Neutrophil (primary cell): ENCODE measurements around the gene HBA1.

ENCODE experiments used
- H3K27ac ChIP-seq: fragments of 200-600 bp; sonication (generic); 2 replicates; pipeline ENCODE4 v1.5.1; 2016; ENCODE audit warnings: mild to moderate bottlenecking, moderate library complexity
- H3K27me3 ChIP-seq: fragments of 200-600 bp; sonication (generic); 2 replicates; pipeline ENCODE4 v1.6.0; 2016; ENCODE audit warnings: mild to moderate bottlenecking
- H3K36me3 ChIP-seq: fragments of 200-600 bp; sonication (generic); 2 replicates; pipeline ENCODE4 v1.5.1; 2017
- H3K4me1 ChIP-seq, 2 experiments: fragments of 200-600 bp in 1 of 2; sonication (generic) in 1 of 2; 1 replicate in 1 of 2; 2 replicates in 1 of 2; pipeline versions ENCODE4 v1.5.1 to v1.6.1; 2013 to 2016; ENCODE audit warnings: low read depth in 1 of 2, low read length in 1 of 2, mild to moderate bottlenecking in 1 of 2, moderate library complexity in 1 of 2; ENCODE audit not compliant: control insufficient read depth in 1 of 2, insufficient read depth in 1 of 2
- H3K4me3 ChIP-seq, 2 experiments: fragments of 200-600 bp in 1 of 2; sonication (generic) in 1 of 2; 1 replicate in 1 of 2; 2 replicates in 1 of 2; pipeline ENCODE4 v1.5.1; 2013 to 2016; ENCODE audit warnings: low read depth in 1 of 2, low read length in 1 of 2, mild to moderate bottlenecking in 1 of 2, moderate library complexity in 1 of 2
- H3K9me3 ChIP-seq: fragments of 200-600 bp; sonication (generic); 2 replicates; pipeline ENCODE4 v1.5.1; 2016
- CTCF ChIP-seq: fragments of 200-600 bp; sonication (generic); IDR thresholded peaks from 2 replicates; pipeline ENCODE4 v1.5.1; 2016; ENCODE audit warnings: antibody characterized with exemption

The HBA1 gene

GRCh38 chr16:220021-220420 lies 43.5 kb downstream of the HBA1 start:
- TF ChIP-seq CTCF = no peak
- no peaks in the 10 kb centered on the region for H3K27me3 ChIP-seq
- no peak overlapping the region for H3K4me3 ChIP-seq
- peaks cover 0 to 3% of the 10 kb centered on the region in 2 experiments for H3K4me1 ChIP-seq
- no peaks in the 10 kb centered on the region for H3K9me3 ChIP-seq
- peaks cover 77% of the 10 kb centered on the region for H3K36me3 ChIP-seq
- no peak overlapping the region for H3K27ac ChIP-seq
